Measurements from ENCODE around the gene RERG. TPM values are rescaled to one million over a fixed set of nuclear protein-coding genes. Genes with fewer than 3 reads are reported as not detected.

Gene RERG
- total RNA-seq, 2 experiments from 2014 or later, result not detected

- Mint-ChIP-seq H3K9me3 (ENCODE audit: low read depth) (no peaks in the 10 kb centered on the region), H3K27ac (no peak overlapping the region), H3K4me1 (no peaks in the 10 kb centered on the region), H3K36me3 (no peaks in the 10 kb centered on the region), H3K4me3 (no peak overlapping the region), H3K27me3 (peaks cover 20% of the 10 kb centered on the region)
- no peak for ATAC-seq
- DNase-seq, result no peak
- CTCF ChIA-PET, result no interaction called here
Observed at GRCh38 chr12:15059123-15059522, 162.1 kb downstream of the RERG start.

Other genes starting within 250 kb of the RERG start
- not detected for gene PDE6H, start 248.4 kb downstream of the RERG start, total RNA-seq
- gene PTPRO, start 101.1 kb upstream of the RERG start, total RNA-seq, result under 1 TPM; 0.15 to 0.26 TPM

Data from activated CD8-positive, alpha-beta memory T cell treated with anti-CD3 and anti-CD28 coated beads, Interleukin-2, amount 10 ng/mL, durations not matched to agents 7 days and 5 days (primary cell).